ENCODE measurements around the gene BCR.

- no peak for TF ChIP-seq POLR2AphosphoS5 (IDR thresholded peaks at IDR 0.05)
- TF ChIP-seq SMC3 (conservative IDR thresholded peaks at IDR 0.05; ENCODE audit: poor library complexity) = peak; percentile 15
- TF ChIP-seq TAF1 (IDR thresholded peaks at IDR 0.05; ENCODE audit: low read depth) = no peak
- TF ChIP-seq EP300 (conservative IDR thresholded peaks at IDR 0.05; ENCODE audit: poor library complexity, severe bottlenecking) = no peak
- TF ChIP-seq, protein P1, sequence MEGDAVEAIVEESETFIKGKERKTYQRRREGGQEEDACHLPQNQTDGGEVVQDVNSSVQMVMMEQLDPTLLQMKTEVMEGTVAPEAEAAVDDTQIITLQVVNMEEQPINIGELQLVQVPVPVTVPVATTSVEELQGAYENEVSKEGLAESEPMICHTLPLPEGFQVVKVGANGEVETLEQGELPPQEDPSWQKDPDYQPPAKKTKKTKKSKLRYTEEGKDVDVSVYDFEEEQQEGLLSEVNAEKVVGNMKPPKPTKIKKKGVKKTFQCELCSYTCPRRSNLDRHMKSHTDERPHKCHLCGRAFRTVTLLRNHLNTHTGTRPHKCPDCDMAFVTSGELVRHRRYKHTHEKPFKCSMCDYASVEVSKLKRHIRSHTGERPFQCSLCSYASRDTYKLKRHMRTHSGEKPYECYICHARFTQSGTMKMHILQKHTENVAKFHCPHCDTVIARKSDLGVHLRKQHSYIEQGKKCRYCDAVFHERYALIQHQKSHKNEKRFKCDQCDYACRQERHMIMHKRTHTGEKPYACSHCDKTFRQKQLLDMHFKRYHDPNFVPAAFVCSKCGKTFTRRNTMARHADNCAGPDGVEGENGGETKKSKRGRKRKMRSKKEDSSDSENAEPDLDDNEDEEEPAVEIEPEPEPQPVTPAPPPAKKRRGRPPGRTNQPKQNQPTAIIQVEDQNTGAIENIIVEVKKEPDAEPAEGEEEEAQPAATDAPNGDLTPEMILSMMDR (IDR thresholded peaks at IDR 0.05; ENCODE audit: poor library complexity, severe bottlenecking) = no peak
- TF ChIP-seq, protein P2, sequence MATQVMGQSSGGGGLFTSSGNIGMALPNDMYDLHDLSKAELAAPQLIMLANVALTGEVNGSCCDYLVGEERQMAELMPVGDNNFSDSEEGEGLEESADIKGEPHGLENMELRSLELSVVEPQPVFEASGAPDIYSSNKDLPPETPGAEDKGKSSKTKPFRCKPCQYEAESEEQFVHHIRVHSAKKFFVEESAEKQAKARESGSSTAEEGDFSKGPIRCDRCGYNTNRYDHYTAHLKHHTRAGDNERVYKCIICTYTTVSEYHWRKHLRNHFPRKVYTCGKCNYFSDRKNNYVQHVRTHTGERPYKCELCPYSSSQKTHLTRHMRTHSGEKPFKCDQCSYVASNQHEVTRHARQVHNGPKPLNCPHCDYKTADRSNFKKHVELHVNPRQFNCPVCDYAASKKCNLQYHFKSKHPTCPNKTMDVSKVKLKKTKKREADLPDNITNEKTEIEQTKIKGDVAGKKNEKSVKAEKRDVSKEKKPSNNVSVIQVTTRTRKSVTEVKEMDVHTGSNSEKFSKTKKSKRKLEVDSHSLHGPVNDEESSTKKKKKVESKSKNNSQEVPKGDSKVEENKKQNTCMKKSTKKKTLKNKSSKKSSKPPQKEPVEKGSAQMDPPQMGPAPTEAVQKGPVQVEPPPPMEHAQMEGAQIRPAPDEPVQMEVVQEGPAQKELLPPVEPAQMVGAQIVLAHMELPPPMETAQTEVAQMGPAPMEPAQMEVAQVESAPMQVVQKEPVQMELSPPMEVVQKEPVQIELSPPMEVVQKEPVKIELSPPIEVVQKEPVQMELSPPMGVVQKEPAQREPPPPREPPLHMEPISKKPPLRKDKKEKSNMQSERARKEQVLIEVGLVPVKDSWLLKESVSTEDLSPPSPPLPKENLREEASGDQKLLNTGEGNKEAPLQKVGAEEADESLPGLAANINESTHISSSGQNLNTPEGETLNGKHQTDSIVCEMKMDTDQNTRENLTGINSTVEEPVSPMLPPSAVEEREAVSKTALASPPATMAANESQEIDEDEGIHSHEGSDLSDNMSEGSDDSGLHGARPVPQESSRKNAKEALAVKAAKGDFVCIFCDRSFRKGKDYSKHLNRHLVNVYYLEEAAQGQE (IDR thresholded peaks at IDR 0.05; ENCODE audit: borderline replicate concordance) = no peak
Observed at GRCh38 chr22:23182309-23183060, 2.2 kb downstream of the BCR start.
